H1 (cell line): Measurements from ENCODE around the gene ABHD2. TPM values are rescaled to one million over a fixed set of nuclear protein-coding genes. Genes with fewer than 3 reads are reported as not detected.

ENCODE experiments used
- BACH1 ChIP-seq: IDR thresholded peaks from 2 replicates; pipeline ENCODE4 v1.6.1; 2012; ENCODE audit warnings: low read length, improper control_type of control experiment
- EZH2 ChIP-seq: fragments of 200-600 bp; sonication (generic); IDR thresholded peaks from 2 replicates; pipeline ENCODE4 v1.7.1; 2012; ENCODE audit warnings: low read depth, mild to moderate bottlenecking, moderate library complexity, low read length, inconsistent platforms; ENCODE audit not compliant: severe bottlenecking
- JUND ChIP-seq: IDR thresholded peaks from 2 replicates; pipeline ENCODE4 v1.6.1; 2011; ENCODE audit warnings: mild to moderate bottlenecking, improper control_type of control experiment, low read length
- SIRT6 ChIP-seq: IDR thresholded peaks from one replicate; pipeline ENCODE4 v1.7.1; 2012; ENCODE audit warnings: low read length, inconsistent platforms
- TAF1 ChIP-seq: IDR thresholded peaks from 2 replicates; pipeline ENCODE4 v1.6.1; 2011; ENCODE audit warnings: mild to moderate bottlenecking, low read depth, low read length
- polyA plus RNA-seq, 7 experiments: library from polyadenylated mRNA; depleted of rRNA in 3 of 7; stranded (reverse) in 5 of 7; unstranded in 2 of 7; fragments of >200 nt in 5 of 7; fragments of 200-250 nt in 2 of 7; gene quantifications; 1 replicate in 5 of 7; 2 replicates in 1 of 7; 4 replicates in 1 of 7; pipeline versions ENCODE4 v1.2.1 to v1.2.3, GENCODE V29; 2011 to 2013; ENCODE audit warnings: missing spikeins in 2 of 7, mixed read lengths in 2 of 7
- total RNA-seq: library from RNA; stranded (reverse); fragmentation: NEBNext Ultra II Directional; extraction: Animal tissue kit (Norgen Biotek cat#: 25700); gene quantifications from 2 replicates; pipeline ENCODE4 v1.2.1, GENCODE V29; 2021
- TF ChIP-seq, protein P1 (sequence below): IDR thresholded peaks from 2 replicates; pipeline ENCODE4 v1.6.1; 2012; ENCODE audit warnings: inconsistent platforms
- TF ChIP-seq, protein P2 (sequence below), 3 experiments: IDR thresholded peaks; 1 replicate in 2 of 3; 2 replicates in 1 of 3; pipeline versions ENCODE4 v1.5.1 to v1.6.1; 2011; ENCODE audit warnings: low read length in 3 of 3, mild to moderate bottlenecking in 3 of 3, inconsistent platforms in 2 of 3, low read depth in 1 of 3, moderate library complexity in 1 of 3; ENCODE audit not compliant: insufficient read depth in 1 of 3; ENCODE audit errors: control extremely low read depth in 1 of 3

Gene ABHD2
- total and polyA plus RNA-seq, 2 of the 8 experiments (the other 6 are each of a cell fraction or from before 2014, with no cell fraction given), result 9.1 to 23.7 TPM

DNA sequence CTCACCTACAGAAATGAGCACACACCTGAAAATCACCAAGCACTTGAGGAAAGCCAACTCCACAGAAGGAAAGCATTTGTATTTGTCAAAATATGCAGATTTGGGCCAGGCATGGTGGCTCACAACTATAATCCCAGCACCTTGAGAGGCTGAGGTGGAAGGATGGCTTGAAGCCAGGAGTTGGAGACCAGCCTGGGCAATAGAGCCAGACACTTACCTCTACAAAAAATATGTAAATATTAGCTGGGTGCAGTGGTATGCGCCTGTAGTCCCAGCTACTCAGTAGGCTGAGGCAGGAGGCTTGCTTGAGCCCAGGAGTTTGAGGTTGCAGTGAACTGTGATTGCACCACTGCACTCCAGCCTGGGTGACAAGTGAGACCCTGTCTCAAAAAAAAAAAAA is 120.8 kb downstream of the ABHD2 start (continued):
- no peak for TF ChIP-seq SIRT6
- TF ChIP-seq, protein P1, sequence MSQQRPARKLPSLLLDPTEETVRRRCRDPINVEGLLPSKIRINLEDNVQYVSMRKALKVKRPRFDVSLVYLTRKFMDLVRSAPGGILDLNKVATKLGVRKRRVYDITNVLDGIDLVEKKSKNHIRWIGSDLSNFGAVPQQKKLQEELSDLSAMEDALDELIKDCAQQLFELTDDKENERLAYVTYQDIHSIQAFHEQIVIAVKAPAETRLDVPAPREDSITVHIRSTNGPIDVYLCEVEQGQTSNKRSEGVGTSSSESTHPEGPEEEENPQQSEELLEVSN, result no peak
- TF ChIP-seq BACH1, result no peak
- TF ChIP-seq TAF1, result no peak
- TF ChIP-seq, protein P2, sequence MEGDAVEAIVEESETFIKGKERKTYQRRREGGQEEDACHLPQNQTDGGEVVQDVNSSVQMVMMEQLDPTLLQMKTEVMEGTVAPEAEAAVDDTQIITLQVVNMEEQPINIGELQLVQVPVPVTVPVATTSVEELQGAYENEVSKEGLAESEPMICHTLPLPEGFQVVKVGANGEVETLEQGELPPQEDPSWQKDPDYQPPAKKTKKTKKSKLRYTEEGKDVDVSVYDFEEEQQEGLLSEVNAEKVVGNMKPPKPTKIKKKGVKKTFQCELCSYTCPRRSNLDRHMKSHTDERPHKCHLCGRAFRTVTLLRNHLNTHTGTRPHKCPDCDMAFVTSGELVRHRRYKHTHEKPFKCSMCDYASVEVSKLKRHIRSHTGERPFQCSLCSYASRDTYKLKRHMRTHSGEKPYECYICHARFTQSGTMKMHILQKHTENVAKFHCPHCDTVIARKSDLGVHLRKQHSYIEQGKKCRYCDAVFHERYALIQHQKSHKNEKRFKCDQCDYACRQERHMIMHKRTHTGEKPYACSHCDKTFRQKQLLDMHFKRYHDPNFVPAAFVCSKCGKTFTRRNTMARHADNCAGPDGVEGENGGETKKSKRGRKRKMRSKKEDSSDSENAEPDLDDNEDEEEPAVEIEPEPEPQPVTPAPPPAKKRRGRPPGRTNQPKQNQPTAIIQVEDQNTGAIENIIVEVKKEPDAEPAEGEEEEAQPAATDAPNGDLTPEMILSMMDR (IDR thresholded peaks at IDR 0.05; ENCODE audit: control extremely low read depth in 1 of 3, insufficient read depth in 1 of 3, low read depth in 1 of 3, low read length in 3 of 3), result no peak
- no peak for TF ChIP-seq EZH2
- no peak for TF ChIP-seq JUND
